ENCODE measurements around the gene EDN3.
"Not testable (repeated sequence)": the region's sequence is repeated elsewhere in the genome, so short reads cannot be mapped to it uniquely, and the experiment has no call there.

- TF ChIP-seq CTCF (IDR thresholded peaks at IDR 0.05; ENCODE audit: poor library complexity); EZH2 (IDR thresholded peaks at IDR 0.05; ENCODE audit: borderline replicate concordance): not testable (repeated sequence)
Measured at GRCh38 chr20:59358793-59359192, 58.4 kb downstream of the EDN3 start.
